Glutamatergic neuron (in vitro differentiated cells): ENCODE results near the gene ELMO1. TPM values are rescaled to one million over a fixed set of nuclear protein-coding genes. Genes with fewer than 3 reads are reported as not detected.

Experiments
- DNase-seq: peaks from one replicate; pipeline ENCODE4 v3.0.0; 2022
- H3K27ac Mint-ChIP-seq: one replicate; pipeline ENCODE4 v1.8.0; 2020; ENCODE audit warnings: mild to moderate bottlenecking, mixed read lengths, inconsistent platforms; ENCODE audit not compliant: unreplicated experiment
- H3K27me3 Mint-ChIP-seq: one replicate; pipeline ENCODE4 v1.8.0; 2020; ENCODE audit warnings: mild to moderate bottlenecking, moderate library complexity, mixed read lengths, inconsistent platforms; ENCODE audit not compliant: unreplicated experiment
- H3K36me3 Mint-ChIP-seq: one replicate; pipeline ENCODE4 v1.8.0; 2020; ENCODE audit warnings: mild to moderate bottlenecking, mixed read lengths, inconsistent platforms; ENCODE audit not compliant: unreplicated experiment
- H3K4me1 Mint-ChIP-seq: one replicate; pipeline ENCODE4 v1.8.0; 2020; ENCODE audit warnings: mild to moderate bottlenecking, low read depth, mixed read lengths, inconsistent platforms; ENCODE audit not compliant: unreplicated experiment
- H3K4me3 Mint-ChIP-seq: one replicate; pipeline ENCODE4 v1.8.0; 2020; ENCODE audit warnings: mild to moderate bottlenecking, mixed read lengths, inconsistent platforms; ENCODE audit not compliant: unreplicated experiment
- H3K9me3 Mint-ChIP-seq: one replicate; pipeline ENCODE4 v1.8.0; 2020; ENCODE audit warnings: mild to moderate bottlenecking, moderate library complexity, mixed read lengths, inconsistent platforms; ENCODE audit not compliant: unreplicated experiment
- total RNA-seq: library from RNA; stranded (reverse); fragmentation: NEBNext Ultra II Directional; extraction: Animal tissue kit (Norgen Biotek cat#: 25700); gene quantifications from one replicate; pipeline ENCODE4 v1.2.1, GENCODE V29; 2021; ENCODE audit not compliant: unreplicated experiment
- TF ChIP-seq, protein P1 (sequence below): fragments of 200-600 bp; sonication (generic); IDR thresholded peaks from one replicate; pipeline ENCODE4 v1.5.0; 2021; ENCODE audit not compliant: partially characterized antibody, unreplicated experiment

The ELMO1 gene
- total RNA-seq, 1 donor from 2014 or later: 5.5 TPM

DNA sequence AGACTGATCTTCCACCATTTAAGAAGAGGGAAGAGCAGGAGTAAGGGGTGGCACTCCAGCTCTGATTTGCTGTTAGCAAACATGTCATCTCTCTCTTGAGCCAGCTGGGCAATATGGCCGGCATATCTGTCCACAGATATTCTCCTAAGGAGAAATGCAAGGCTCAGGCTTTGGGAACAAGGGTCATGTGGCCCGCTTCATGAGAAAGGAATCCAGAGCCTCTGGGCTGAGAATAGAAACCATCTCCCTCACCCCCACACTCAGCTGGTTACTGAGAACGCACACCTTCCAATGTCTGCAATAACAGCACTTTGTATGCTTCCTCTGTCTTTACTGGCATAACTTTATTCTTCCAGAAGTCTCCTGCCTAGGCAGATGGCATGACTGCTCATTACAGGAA is 171.2 kb downstream of the ELMO1 start:
- DNase-seq: no peak
- no peak overlapping the region for H3K4me3 Mint-ChIP-seq
- peaks cover 13% of the 10 kb centered on the region for H3K4me1 Mint-ChIP-seq
- no peaks in the 10 kb centered on the region for H3K27me3 Mint-ChIP-seq
- H3K9me3 Mint-ChIP-seq: peaks cover 3% of the 10 kb centered on the region
- H3K36me3 Mint-ChIP-seq: no peaks in the 10 kb centered on the region
- TF ChIP-seq, protein P1, sequence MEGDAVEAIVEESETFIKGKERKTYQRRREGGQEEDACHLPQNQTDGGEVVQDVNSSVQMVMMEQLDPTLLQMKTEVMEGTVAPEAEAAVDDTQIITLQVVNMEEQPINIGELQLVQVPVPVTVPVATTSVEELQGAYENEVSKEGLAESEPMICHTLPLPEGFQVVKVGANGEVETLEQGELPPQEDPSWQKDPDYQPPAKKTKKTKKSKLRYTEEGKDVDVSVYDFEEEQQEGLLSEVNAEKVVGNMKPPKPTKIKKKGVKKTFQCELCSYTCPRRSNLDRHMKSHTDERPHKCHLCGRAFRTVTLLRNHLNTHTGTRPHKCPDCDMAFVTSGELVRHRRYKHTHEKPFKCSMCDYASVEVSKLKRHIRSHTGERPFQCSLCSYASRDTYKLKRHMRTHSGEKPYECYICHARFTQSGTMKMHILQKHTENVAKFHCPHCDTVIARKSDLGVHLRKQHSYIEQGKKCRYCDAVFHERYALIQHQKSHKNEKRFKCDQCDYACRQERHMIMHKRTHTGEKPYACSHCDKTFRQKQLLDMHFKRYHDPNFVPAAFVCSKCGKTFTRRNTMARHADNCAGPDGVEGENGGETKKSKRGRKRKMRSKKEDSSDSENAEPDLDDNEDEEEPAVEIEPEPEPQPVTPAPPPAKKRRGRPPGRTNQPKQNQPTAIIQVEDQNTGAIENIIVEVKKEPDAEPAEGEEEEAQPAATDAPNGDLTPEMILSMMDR: no peak
- H3K27ac Mint-ChIP-seq: no peak overlapping the region

DNA sequence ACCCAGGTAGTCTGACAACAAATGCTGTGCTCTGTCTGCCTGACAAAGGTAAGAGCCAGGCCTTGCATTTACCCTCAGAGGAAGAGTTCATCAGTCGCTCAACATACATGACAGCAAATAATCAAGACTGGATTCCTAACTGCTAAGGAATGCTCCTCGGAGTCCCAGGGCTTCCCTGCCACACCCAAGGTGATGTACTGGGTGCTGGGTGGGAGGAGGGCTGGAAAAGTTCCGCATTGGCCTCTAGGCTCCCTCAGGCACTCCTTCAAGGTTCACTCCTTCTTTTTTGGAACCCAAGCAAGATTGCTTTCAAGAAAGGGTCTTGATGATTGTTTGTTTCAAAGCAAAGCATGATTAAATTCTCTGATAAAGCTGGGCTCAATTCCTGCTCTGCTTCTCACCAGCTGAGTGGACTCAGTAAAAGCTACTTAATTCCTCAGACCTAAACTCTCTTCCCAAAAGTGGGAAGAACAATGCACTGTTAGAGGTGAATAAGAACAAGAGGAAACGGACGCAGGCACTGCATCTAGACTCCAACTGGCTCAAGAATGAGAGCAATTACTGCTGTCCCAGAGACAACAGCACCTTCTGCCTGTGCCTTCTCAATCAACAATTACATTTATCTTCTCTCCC is 173.5 kb downstream of the ELMO1 start:
- no peak overlapping the region for H3K4me3 Mint-ChIP-seq
- no peak overlapping the region for H3K27ac Mint-ChIP-seq
- H3K27me3 Mint-ChIP-seq: no peaks in the 10 kb centered on the region
- no peak for DNase-seq
- no peaks in the 10 kb centered on the region for H3K36me3 Mint-ChIP-seq
- peaks cover 6% of the 10 kb centered on the region for H3K4me1 Mint-ChIP-seq
- H3K9me3 Mint-ChIP-seq: peaks cover 2% of the 10 kb centered on the region
- TF ChIP-seq, protein P1: no peak

DNA sequence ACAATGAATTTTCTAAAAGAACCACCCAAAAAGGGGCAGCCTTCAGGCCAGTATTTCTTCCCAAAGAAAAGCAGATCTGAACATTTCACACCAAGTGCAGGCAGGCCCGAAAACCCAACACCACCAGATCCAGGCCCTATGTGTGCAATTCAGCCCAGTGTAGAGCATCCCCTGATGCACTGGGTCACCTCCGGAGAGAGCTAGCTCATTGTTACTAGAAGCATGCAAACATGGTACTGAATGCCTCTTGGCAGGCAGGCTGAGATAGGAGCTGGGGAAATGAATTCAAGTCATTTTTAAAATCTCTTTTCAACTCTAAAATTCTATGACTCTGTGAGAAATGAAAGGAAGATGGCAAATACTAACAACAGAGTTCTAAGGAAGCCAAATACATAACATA is 174.8 kb downstream of the ELMO1 start:
- no peak overlapping the region for H3K4me3 Mint-ChIP-seq
- no peak overlapping the region for H3K27ac Mint-ChIP-seq
- H3K27me3 Mint-ChIP-seq: no peaks in the 10 kb centered on the region
- TF ChIP-seq, protein P1: no peak
- H3K36me3 Mint-ChIP-seq: no peaks in the 10 kb centered on the region
- DNase-seq: no peak
- no peaks in the 10 kb centered on the region for H3K9me3 Mint-ChIP-seq
- peaks cover 4% of the 10 kb centered on the region for H3K4me1 Mint-ChIP-seq

DNA sequence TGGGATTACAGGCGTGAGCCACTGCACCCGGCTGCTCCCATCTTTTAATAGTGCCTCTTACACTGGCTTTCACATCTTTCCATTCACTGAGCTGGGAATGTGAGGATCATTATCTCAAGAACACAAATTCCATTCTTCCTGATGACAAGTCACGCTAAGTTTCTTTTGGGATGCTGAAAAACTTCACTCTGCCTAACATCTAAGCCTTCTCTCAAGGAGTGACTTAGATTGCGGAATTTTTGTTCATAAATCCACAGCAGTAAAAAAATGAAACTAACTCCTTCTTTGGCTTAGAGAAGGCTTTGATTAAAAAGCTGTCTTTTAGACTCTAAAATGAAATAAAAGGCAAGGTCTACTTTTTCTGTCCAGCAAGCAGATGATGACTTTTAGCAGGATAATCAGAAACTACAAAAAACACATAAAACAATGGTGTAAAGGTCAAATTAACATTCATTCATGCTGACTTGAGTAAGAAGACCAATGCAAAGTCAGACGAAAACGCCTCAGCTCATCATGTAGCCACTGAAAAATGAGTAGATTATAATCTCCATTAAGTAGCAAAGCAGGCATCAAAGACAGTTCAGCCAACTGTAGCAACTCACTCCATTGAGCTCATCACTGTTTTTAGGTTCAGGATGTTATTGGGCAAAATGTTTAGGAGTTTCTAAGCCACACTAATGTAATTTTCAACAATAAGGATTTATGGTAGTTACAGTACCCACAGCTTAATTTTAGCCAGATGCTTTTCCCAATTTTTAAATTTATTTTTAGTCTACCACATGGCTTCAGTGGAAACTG is 178.8 kb downstream of the ELMO1 start:
- DNase-seq: no peak
- H3K27ac Mint-ChIP-seq: no peak overlapping the region
- no peaks in the 10 kb centered on the region for H3K27me3 Mint-ChIP-seq
- no peaks in the 10 kb centered on the region for H3K4me1 Mint-ChIP-seq
- TF ChIP-seq, protein P1: no peak
- H3K9me3 Mint-ChIP-seq: no peaks in the 10 kb centered on the region
- H3K36me3 Mint-ChIP-seq: no peaks in the 10 kb centered on the region
- H3K4me3 Mint-ChIP-seq: no peak overlapping the region

DNA sequence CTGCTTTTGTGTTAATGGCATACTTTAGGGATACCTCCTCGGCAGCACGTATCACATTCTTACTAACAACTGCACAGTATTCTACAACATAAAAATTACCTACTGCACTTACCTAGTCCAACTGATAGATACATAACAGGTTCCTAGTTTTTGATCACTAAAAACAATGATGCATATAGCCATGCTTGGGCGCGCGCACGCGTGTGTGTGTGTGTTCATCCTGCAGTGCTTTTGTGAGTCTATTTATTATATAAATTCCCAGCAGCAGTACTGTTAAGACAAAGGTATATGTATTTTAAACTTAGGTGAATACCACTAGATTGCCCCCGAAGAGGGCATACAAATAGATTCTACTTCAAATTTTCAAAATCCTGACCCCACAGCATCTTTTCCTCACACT is 181.4 kb downstream of the ELMO1 start:
- no peaks in the 10 kb centered on the region for H3K27me3 Mint-ChIP-seq
- H3K4me1 Mint-ChIP-seq: no peaks in the 10 kb centered on the region
- no peaks in the 10 kb centered on the region for H3K9me3 Mint-ChIP-seq
- H3K4me3 Mint-ChIP-seq: no peak overlapping the region
- no peaks in the 10 kb centered on the region for H3K36me3 Mint-ChIP-seq
- TF ChIP-seq, protein P1: no peak
- DNase-seq: no peak
- no peak overlapping the region for H3K27ac Mint-ChIP-seq
